Dendritic cell treated with granulocyte-macrophage colony-stimulating factor and Interleukin-4, amounts not matched to agents 40 ng/mL and 50 ng/mL, for 4 days (primary cell): Measurements from ENCODE around the gene NUDT7.

ENCODE experiments used
- H3K27ac Mint-ChIP-seq: one replicate; pipeline ENCODE4 v1.8.0; 2022; ENCODE audit warnings: mild to moderate bottlenecking, mixed read lengths
- H3K27me3 Mint-ChIP-seq: one replicate; pipeline ENCODE4 v1.8.0; 2022; ENCODE audit warnings: mild to moderate bottlenecking, mixed read lengths
- H3K36me3 Mint-ChIP-seq: one replicate; pipeline ENCODE4 v1.8.0; 2022; ENCODE audit warnings: low read depth, mixed read lengths
- H3K4me1 Mint-ChIP-seq: one replicate; pipeline ENCODE4 v1.8.0; 2022; ENCODE audit warnings: low read depth, mixed read lengths
- H3K4me3 Mint-ChIP-seq: one replicate; pipeline ENCODE4 v1.8.0; 2022; ENCODE audit warnings: mild to moderate bottlenecking, moderate library complexity, mixed read lengths
- H3K9me3 Mint-ChIP-seq: one replicate; pipeline ENCODE4 v1.8.0; 2022; ENCODE audit warnings: mixed read lengths
- intact Hi-C: fragments of 100-400 bp; cut with micrococcal nuclease; formaldehyde crosslinking; loops from one replicate; pipeline ENCODE4 v1.15.0; 2022

NUDT7 gene

DNA sequence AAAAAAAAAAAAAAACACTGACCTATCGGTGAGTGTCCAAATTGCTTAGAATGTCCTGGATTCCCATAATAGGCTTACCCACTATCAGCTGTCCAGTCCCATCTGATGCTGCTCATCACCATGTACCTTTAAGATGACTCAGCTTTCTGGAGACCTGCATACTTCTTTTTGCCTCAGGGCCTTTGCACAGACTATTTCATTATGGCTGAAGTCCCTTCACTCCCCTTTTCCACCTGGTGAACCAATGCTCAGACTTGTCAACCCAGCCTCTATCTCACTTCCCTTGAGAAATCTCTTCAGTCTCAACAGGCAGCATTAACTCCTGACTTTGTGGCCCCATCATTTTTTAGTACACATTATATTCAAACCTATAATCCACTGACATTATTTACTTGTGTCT, 29.7 kb upstream of the NUDT7 start:
- Mint-ChIP-seq H3K27me3 (no peaks in the 10 kb centered on the region), H3K36me3 (no peaks in the 10 kb centered on the region), H3K9me3 (no peaks in the 10 kb centered on the region), H3K4me3 (no peak overlapping the region), H3K27ac (no peak overlapping the region), H3K4me1 (no peaks in the 10 kb centered on the region)
- intact Hi-C loops = no loop called here

DNA sequence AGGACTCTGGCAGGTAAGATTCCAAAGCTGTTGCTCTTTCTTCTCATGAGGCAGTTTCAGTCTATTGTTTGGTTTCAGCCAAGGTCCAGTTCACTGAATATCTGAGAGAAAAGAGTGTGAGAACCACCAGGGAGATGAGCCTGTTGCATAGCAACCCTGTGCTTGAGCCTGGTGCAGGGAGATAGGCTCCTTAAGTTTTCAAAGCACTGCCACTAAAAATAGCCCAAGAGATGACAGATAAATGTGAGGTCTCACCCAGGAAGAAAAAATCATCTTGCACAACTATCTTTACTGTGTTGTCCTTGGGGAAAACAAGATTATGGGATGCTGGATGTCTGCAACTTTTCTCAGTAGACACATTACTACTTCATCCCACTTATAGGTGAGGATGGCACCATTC, 26.2 kb upstream of the NUDT7 start:
- no peak overlapping the region for H3K4me3 Mint-ChIP-seq
- no peaks in the 10 kb centered on the region for H3K27me3 Mint-ChIP-seq
- intact Hi-C loops = no loop called here
- H3K36me3 Mint-ChIP-seq = no peaks in the 10 kb centered on the region
- H3K4me1 Mint-ChIP-seq = no peaks in the 10 kb centered on the region
- no peak overlapping the region for H3K27ac Mint-ChIP-seq
- H3K9me3 Mint-ChIP-seq = no peaks in the 10 kb centered on the region

DNA sequence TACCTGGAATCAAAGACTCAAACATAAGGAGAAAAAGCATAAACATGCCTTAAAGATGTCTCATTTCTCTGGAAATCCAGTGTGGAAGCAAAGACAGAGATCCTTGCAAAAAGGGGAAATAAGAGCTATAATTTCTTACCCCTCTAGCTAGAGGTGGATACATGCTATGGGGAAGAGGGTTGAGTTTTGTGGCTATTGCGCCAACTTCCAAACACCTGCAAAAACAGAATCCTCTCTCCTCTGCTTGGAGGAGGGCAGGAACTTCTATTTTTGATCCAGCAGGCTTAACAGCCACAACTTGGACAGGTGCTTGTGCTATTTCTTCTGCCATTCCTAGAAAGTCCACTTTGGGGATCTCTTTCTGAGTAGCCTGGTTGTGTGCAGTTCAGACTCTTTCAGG, 21.5 kb upstream of the NUDT7 start:
- no peaks in the 10 kb centered on the region for H3K4me1 Mint-ChIP-seq
- H3K9me3 Mint-ChIP-seq = no peaks in the 10 kb centered on the region
- no peaks in the 10 kb centered on the region for H3K36me3 Mint-ChIP-seq
- no peaks in the 10 kb centered on the region for H3K27me3 Mint-ChIP-seq
- intact Hi-C loops = no loop called here
- no peak overlapping the region for H3K4me3 Mint-ChIP-seq
- H3K27ac Mint-ChIP-seq = no peak overlapping the region

DNA sequence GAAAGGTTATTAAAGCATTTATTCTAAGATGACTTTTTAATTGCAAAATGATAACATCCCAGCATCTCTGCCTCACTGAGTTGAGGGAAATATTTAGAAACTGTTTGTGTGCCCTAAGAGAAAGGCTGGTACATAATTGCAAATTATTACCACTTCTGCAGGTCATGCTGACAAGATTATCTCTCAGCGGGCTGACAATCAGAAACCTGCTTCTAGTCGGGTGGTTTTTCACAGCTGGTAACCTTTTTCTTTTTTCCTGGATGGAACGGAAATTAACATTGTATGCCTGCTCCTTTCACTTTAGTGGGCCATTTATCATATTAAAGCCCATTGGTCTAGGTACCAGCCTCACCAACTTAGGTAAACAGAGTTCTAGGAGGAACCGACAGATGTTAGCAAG, 17.0 kb upstream of the NUDT7 start:
- H3K36me3 Mint-ChIP-seq = no peaks in the 10 kb centered on the region
- H3K27me3 Mint-ChIP-seq = no peaks in the 10 kb centered on the region
- H3K27ac Mint-ChIP-seq = no peak overlapping the region
- H3K9me3 Mint-ChIP-seq = no peaks in the 10 kb centered on the region
- no peak overlapping the region for H3K4me3 Mint-ChIP-seq
- H3K4me1 Mint-ChIP-seq = peaks cover 6% of the 10 kb centered on the region
- intact Hi-C loops = no loop called here

GRCh38 chr16:77711179-77711578, 11.1 kb upstream of the NUDT7 start:
- intact Hi-C loops = no loop called here
- Mint-ChIP-seq H3K4me1 (peaks cover 6% of the 10 kb centered on the region), H3K4me3 (no peak overlapping the region)

GRCh38 chr16:77711775-77712174, 10.5 kb upstream of the NUDT7 start:
- intact Hi-C loops = no loop called here
- Mint-ChIP-seq H3K4me3 (no peak overlapping the region), H3K27ac (no peak overlapping the region), H3K36me3 (no peaks in the 10 kb centered on the region), H3K27me3 (no peaks in the 10 kb centered on the region), H3K4me1 (peaks cover 6% of the 10 kb centered on the region), H3K9me3 (no peaks in the 10 kb centered on the region)

More at GRCh38 chr16:77711179-77711578, 11.1 kb upstream of the NUDT7 start:
- Mint-ChIP-seq H3K36me3 (no peaks in the 10 kb centered on the region), H3K27ac (no peak overlapping the region), H3K9me3 (no peaks in the 10 kb centered on the region), H3K27me3 (no peaks in the 10 kb centered on the region)

DNA sequence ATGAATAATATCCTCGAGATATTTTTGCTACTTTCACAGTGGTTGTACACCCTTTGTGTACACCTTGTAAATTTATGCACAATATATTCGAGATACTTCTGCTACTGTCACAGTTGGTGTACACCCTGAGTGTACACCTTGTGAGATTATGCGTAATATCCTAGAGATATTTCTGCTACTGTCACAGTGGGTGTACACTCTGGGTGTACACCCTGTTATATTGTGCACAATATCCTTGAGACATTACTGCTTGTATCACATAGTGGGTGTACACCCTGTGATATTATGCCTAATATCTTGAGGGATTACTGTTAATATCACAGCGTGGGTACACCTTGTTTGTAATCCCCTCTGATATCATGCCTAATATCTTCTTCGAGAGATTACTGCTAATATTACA, 7.2 kb upstream of the NUDT7 start:
- no peak overlapping the region for H3K27ac Mint-ChIP-seq
- intact Hi-C loops = no loop called here
- H3K27me3 Mint-ChIP-seq = no peaks in the 10 kb centered on the region
- H3K36me3 Mint-ChIP-seq = no peaks in the 10 kb centered on the region
- H3K4me1 Mint-ChIP-seq = no peaks in the 10 kb centered on the region
- H3K9me3 Mint-ChIP-seq = no peaks in the 10 kb centered on the region
- H3K4me3 Mint-ChIP-seq = no peak overlapping the region

GRCh38 chr16:77721752-77722308, 484 bp upstream of the NUDT7 start:
- intact Hi-C loops = loop anchor here (2.0 kb wide), 1 partner anchor 377 kb away; the partner anchor contains the start of gene WWOX

DNA sequence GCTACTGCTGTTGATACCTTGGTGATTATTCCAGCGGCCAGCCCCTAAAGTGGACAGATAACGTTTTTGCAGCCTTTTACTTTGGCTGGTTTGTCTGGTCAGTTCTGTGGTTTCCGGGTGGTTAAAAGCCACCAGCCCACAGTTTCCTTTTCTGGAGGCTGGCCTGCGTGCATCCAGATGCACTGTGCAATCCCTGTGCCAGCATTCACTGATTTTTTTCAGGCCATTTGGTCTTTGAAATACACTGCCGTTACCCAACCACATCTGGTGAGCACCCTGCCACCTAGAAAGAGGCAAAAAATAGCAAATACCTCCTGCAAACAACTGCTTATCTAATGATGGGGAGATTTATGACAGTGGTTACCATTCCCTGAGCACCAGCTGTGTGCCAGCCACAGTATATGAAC, 797 bp downstream of the NUDT7 start:
- H3K4me3 Mint-ChIP-seq = peak overlapping the region; percentile 90
- H3K36me3 Mint-ChIP-seq = peaks cover 26% of the 10 kb centered on the region
- peaks cover 9% of the 10 kb centered on the region for H3K27me3 Mint-ChIP-seq
- peak overlapping the region; percentile 95 for H3K27ac Mint-ChIP-seq
- intact Hi-C loops = loop anchor here (2.0 kb wide), 1 partner anchor 376 kb away; the partner anchor contains the start of gene WWOX
- peaks cover 14% of the 10 kb centered on the region for H3K4me1 Mint-ChIP-seq
- peaks cover 10% of the 10 kb centered on the region for H3K9me3 Mint-ChIP-seq

More at GRCh38 chr16:77721752-77722308, 484 bp upstream of the NUDT7 start:
- H3K36me3 Mint-ChIP-seq = peaks cover 22% of the 10 kb centered on the region
- peak overlapping the region; percentile 90 for H3K4me3 Mint-ChIP-seq
- peaks cover 9% of the 10 kb centered on the region for H3K27me3 Mint-ChIP-seq
- peaks cover 14% of the 10 kb centered on the region for H3K4me1 Mint-ChIP-seq
- peaks cover 7% of the 10 kb centered on the region for H3K9me3 Mint-ChIP-seq
- H3K27ac Mint-ChIP-seq = peak overlapping the region; percentile 95

GRCh38 chr16:77724174-77724573, 1.9 kb downstream of the NUDT7 start:
- Mint-ChIP-seq H3K27ac (no peak overlapping the region), H3K4me3 (no peak overlapping the region), H3K36me3 (peaks cover 26% of the 10 kb centered on the region), H3K27me3 (peaks cover 9% of the 10 kb centered on the region), H3K9me3 (peaks cover 10% of the 10 kb centered on the region), H3K4me1 (peaks cover 14% of the 10 kb centered on the region)
- intact Hi-C loops = no loop called here

DNA sequence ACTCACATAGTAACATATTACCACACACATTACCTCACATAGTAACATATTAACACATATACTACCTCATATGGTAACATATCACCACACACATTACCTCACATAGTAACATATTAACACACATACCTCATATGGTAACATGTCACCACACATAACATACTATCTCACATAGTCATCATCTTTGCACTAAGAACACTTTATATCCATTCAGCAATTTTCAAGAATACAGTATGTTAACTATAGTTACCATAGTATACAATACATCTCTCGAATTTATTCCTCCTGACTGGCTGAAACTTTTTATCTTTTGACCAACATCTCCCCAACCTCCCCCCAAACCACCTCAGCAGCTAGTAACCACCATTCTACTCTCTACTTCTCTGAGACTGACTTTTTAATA, 7.6 kb downstream of the NUDT7 start:
- Mint-ChIP-seq H3K36me3 (peaks cover 29% of the 10 kb centered on the region), H3K4me3 (no peak overlapping the region), H3K4me1 (peaks cover 8% of the 10 kb centered on the region), H3K27me3 (no peaks in the 10 kb centered on the region), H3K27ac (no peak overlapping the region), H3K9me3 (peaks cover 26% of the 10 kb centered on the region)
- intact Hi-C loops = no loop called here

GRCh38 chr16:77732241-77732946, 10.1 kb downstream of the NUDT7 start:
- peaks cover 24% of the 10 kb centered on the region for H3K9me3 Mint-ChIP-seq
- no peaks in the 10 kb centered on the region for H3K27me3 Mint-ChIP-seq
- intact Hi-C loops = no loop called here
- no peak overlapping the region for H3K27ac Mint-ChIP-seq
- H3K4me1 Mint-ChIP-seq = peaks cover 8% of the 10 kb centered on the region
- no peak overlapping the region for H3K4me3 Mint-ChIP-seq
- H3K36me3 Mint-ChIP-seq = peaks cover 26% of the 10 kb centered on the region

DNA sequence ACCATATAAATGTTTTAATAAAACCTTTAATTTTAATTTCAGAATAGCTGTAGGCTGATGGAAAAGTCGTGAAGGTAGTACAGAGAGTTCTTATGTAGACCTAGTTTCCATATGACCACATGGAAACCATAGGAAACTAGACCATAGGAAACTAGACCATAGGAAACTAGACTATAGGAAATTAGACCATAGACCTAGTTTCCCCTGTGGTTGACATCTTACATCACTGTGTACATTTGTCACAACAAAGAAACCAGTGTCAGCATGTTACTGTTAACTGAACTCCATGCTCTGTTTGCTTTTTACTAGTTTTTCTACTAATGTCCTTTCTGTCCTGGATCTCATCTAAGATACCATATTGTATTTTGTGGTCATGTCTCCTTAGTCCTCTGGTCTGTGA, 14.6 kb downstream of the NUDT7 start:
- H3K27me3 Mint-ChIP-seq = peaks cover 1% of the 10 kb centered on the region
- H3K9me3 Mint-ChIP-seq = peaks cover 24% of the 10 kb centered on the region
- H3K4me3 Mint-ChIP-seq = no peak overlapping the region
- intact Hi-C loops = no loop called here
- peaks cover 19% of the 10 kb centered on the region for H3K4me1 Mint-ChIP-seq
- peaks cover 22% of the 10 kb centered on the region for H3K36me3 Mint-ChIP-seq
- no peak overlapping the region for H3K27ac Mint-ChIP-seq

- Mint-ChIP-seq H3K27ac (no peak overlapping the region), H3K4me1 (peaks cover 19% of the 10 kb centered on the region), H3K9me3 (peaks cover 17% of the 10 kb centered on the region), H3K36me3 (peaks cover 22% of the 10 kb centered on the region), H3K27me3 (peaks cover 1% of the 10 kb centered on the region), H3K4me3 (no peak overlapping the region)
- intact Hi-C loops = no loop called here
Observed at GRCh38 chr16:77738706-77739558, 16.6 kb downstream of the NUDT7 start.
